OCI-LY3 (cell line): ENCODE results near the gene SHCBP1L.
A peak's percentile ranks its signal among the peaks of the same experiment; 100 is the strongest.

Experiments
- H2AFZ ChIP-seq: fragments of 200-600, 300-600 bp; shearing (Covaris generic); 2 replicates; pipeline ENCODE4 v1.6.0; 2014; ENCODE audit warnings: antibody characterized with exemption, low read depth, low read length
- H3K27ac ChIP-seq: fragments of 200-600, 300-600 bp; sonication (generic); 2 replicates; pipeline ENCODE4 v1.5.1; 2014; ENCODE audit warnings: mild to moderate bottlenecking, low read length, moderate library complexity, mixed read lengths
- H3K27me3 ChIP-seq: fragments of 200-600, 300-600 bp; sonication (generic); 2 replicates; pipeline ENCODE4 v1.6.1; 2014; ENCODE audit warnings: low read depth, low read length, mixed read lengths
- H3K36me3 ChIP-seq: fragments of 200-600, 300-600 bp; sonication (generic); replicated peaks from 2 replicates; pipeline ENCODE3; 2014; ENCODE audit warnings: low read depth, low read length, mixed read lengths
- H3K4me1 ChIP-seq: fragments of 300-600, 200-600 bp; sonication (generic); 2 replicates; pipeline ENCODE4 v1.6.1; 2014; ENCODE audit warnings: low read length, mixed read lengths
- H3K4me2 ChIP-seq: fragments of 200-600, 300-600 bp; sonication (generic); 2 replicates; pipeline ENCODE4 v1.6.1; 2014; ENCODE audit warnings: low read length, mixed read lengths
- H3K4me3 ChIP-seq: fragments of 300-600, 200-600 bp; sonication (generic); 2 replicates; pipeline ENCODE4 v1.5.1; 2014; ENCODE audit warnings: antibody characterized with exemption, mild to moderate bottlenecking, low read length, moderate library complexity
- H3K79me2 ChIP-seq: fragments of 300-600, 200-600 bp; shearing (Covaris generic); 2 replicates; pipeline ENCODE4 v1.6.1; 2014; ENCODE audit warnings: mild to moderate bottlenecking, low read length, mixed read lengths
- H3K9ac ChIP-seq: fragments of 300-600, 200-600 bp; shearing (Covaris generic); 2 replicates; pipeline ENCODE4 v1.6.0; 2014; ENCODE audit warnings: mild to moderate bottlenecking, low read length, moderate library complexity
- H3K9me3 ChIP-seq: fragments of 200-600, 300-600 bp; shearing (Covaris generic); 2 replicates; pipeline ENCODE4 v1.6.1; 2014; ENCODE audit warnings: low read length, mixed read lengths; ENCODE audit not compliant: insufficient read depth
- H4K20me1 ChIP-seq: fragments of 200-600, 300-600 bp; sonication (generic); 2 replicates; pipeline ENCODE4 v1.6.1; 2016; ENCODE audit warnings: low read length, mixed read lengths; ENCODE audit not compliant: insufficient read depth
- CTCF ChIP-seq: fragments of 200-600, 300-600 bp; sonication (generic); IDR thresholded peaks from 2 replicates; pipeline ENCODE4 v1.5.1; 2014; ENCODE audit warnings: antibody characterized with exemption, low read length, low read depth
- EZH2phosphoT487 ChIP-seq: fragments of 200-600 bp; shearing (Covaris generic); IDR thresholded peaks from 2 replicates; pipeline ENCODE4 v1.6.1; 2018; ENCODE audit warnings: antibody characterized with exemption, mixed run types, low read depth

The SHCBP1L gene

GRCh38 chr1:182965096-182965495, 12.1 kb upstream of the SHCBP1L start:
- H3K9ac ChIP-seq, result no peak overlapping the region
- H2AFZ ChIP-seq, result no peak overlapping the region
- TF ChIP-seq EZH2phosphoT487, result no peak
- TF ChIP-seq CTCF, result no peak
- H3K79me2 ChIP-seq, result no peaks in the 10 kb centered on the region
- H3K4me3 ChIP-seq, result no peak overlapping the region
- H3K9me3 ChIP-seq, result no peaks in the 10 kb centered on the region
- peaks cover 30% of the 10 kb centered on the region for H3K27me3 ChIP-seq
- H3K36me3 ChIP-seq, result no peaks in the 10 kb centered on the region
- no peak overlapping the region for H3K4me2 ChIP-seq
- H3K4me1 ChIP-seq, result peaks cover 5% of the 10 kb centered on the region
- no peak overlapping the region for H3K27ac ChIP-seq
- H4K20me1 ChIP-seq, result no peaks in the 10 kb centered on the region

- H3K4me1 ChIP-seq, result peaks cover 5% of the 10 kb centered on the region
- no peak overlapping the region for H3K27ac ChIP-seq
- no peaks in the 10 kb centered on the region for H3K79me2 ChIP-seq
- peak overlapping the region; percentile 81 for H2AFZ ChIP-seq
- peak overlapping the region; percentile 69 for H3K4me3 ChIP-seq
- TF ChIP-seq CTCF (peak; percentile 97), EZH2phosphoT487 (no peak)
- no peaks in the 10 kb centered on the region for H3K9me3 ChIP-seq
- H4K20me1 ChIP-seq, result no peaks in the 10 kb centered on the region
- peaks cover 11% of the 10 kb centered on the region for H3K27me3 ChIP-seq
- H3K4me2 ChIP-seq, result peak overlapping the region; percentile 84
- no peaks in the 10 kb centered on the region for H3K36me3 ChIP-seq
- H3K9ac ChIP-seq, result peak overlapping the region; percentile 36; the same call in 1 of the 2 replicates
Measured at GRCh38 chr1:182962554-182963115, 9.7 kb upstream of the SHCBP1L start.

- Histone ChIP-seq H3K27ac (no peak overlapping the region), H3K4me3 (no peak overlapping the region), H3K9me3 (no peaks in the 10 kb centered on the region), H3K4me2 (no peak overlapping the region), H3K27me3 (peaks cover 5% of the 10 kb centered on the region; the same call in 1 of the 2 replicates), H3K79me2 (no peaks in the 10 kb centered on the region), H4K20me1 (no peaks in the 10 kb centered on the region), H3K9ac (no peak overlapping the region), H2AFZ (no peak overlapping the region), H3K4me1 (peaks cover 5% of the 10 kb centered on the region), H3K36me3 (no peaks in the 10 kb centered on the region)
- no peak for TF ChIP-seq CTCF
- no peak for TF ChIP-seq EZH2phosphoT487
Measured at GRCh38 chr1:182960046-182960445, 7.1 kb upstream of the SHCBP1L start.

GRCh38 chr1:182957902-182958395, 5.0 kb upstream of the SHCBP1L start:
- H3K27ac ChIP-seq, result no peak overlapping the region
- peaks cover 4% of the 10 kb centered on the region for H3K4me1 ChIP-seq
- no peaks in the 10 kb centered on the region for H3K9me3 ChIP-seq
- no peaks in the 10 kb centered on the region for H4K20me1 ChIP-seq
- H3K79me2 ChIP-seq, result no peaks in the 10 kb centered on the region
- H3K36me3 ChIP-seq, result no peaks in the 10 kb centered on the region
- H2AFZ ChIP-seq, result no peak overlapping the region
- no peak overlapping the region for H3K4me2 ChIP-seq
- H3K9ac ChIP-seq, result no peak overlapping the region
- TF ChIP-seq EZH2phosphoT487 (no peak), CTCF (no peak)
- H3K4me3 ChIP-seq, result no peak overlapping the region
- H3K27me3 ChIP-seq, result peaks cover 4% of the 10 kb centered on the region; the same call in 1 of the 2 replicates
